GM12864 (cell line): ENCODE data around the gene KDM4B.

Source experiments
- DNase-seq: peaks from one replicate; pipeline ENCODE4 v3.0.0-alpha.2; 2011; ENCODE audit warnings: low read depth
- H3K4me3 ChIP-seq: 2 replicates; pipeline ENCODE4 v1.5.1; 2011; ENCODE audit warnings: mild to moderate bottlenecking, low read depth, low read length, control low read depth
- TF ChIP-seq, protein P1 (sequence below): IDR thresholded peaks from 2 replicates; pipeline ENCODE4 v1.5.1; 2011; ENCODE audit warnings: low read depth, mild to moderate bottlenecking, moderate library complexity, low read length, control low read depth, inconsistent platforms; ENCODE audit errors: missing control alignments

KDM4B gene

DNA sequence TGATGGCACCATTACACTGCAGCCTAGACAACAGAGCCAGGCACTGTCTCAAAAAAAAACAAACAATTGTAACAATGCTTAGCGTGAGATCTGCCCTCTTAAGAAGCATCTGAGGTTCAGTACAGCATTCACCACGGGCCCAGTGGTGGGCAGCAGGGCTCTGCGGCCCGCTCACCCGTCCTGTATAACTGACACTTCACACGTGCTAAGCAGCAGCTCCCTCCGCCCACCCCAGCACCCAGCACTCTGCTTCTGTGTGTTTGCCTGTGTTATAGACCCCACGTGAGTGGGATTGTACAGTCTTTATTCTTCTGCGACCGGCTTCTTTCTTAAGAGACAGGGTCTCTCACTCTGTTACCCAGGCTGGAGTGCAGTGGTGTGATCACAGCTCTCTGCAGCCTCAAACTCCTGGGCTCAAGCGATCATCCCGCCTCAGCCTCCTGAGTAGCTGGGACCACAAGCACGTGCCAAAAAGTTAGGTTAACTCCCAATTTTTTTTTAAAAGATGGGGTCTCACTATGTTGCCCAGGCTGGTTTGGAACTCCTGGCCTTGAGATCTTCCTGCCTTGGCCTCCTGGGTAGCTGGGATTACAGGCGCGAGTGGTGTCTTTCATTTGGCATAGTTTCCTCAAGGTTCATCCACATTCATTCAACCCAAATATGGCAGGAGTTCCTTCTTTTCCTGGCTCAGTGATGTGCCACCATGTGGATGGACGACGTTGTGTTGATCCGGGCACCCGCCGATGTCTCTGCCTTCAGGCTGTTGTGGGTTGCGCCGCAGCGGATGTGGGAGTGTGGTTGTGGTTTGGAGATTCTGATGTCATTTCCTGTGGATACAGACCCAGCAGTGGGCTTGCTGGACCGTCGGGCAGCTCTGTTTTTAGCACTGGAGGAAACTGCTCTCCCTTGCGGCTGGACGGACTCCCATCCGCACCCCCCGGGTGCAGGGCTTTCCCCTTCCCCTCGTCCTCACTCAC is 170.0 kb downstream of the KDM4B start:
- DNase-seq = peak; percentile 62
- TF ChIP-seq, protein P1, sequence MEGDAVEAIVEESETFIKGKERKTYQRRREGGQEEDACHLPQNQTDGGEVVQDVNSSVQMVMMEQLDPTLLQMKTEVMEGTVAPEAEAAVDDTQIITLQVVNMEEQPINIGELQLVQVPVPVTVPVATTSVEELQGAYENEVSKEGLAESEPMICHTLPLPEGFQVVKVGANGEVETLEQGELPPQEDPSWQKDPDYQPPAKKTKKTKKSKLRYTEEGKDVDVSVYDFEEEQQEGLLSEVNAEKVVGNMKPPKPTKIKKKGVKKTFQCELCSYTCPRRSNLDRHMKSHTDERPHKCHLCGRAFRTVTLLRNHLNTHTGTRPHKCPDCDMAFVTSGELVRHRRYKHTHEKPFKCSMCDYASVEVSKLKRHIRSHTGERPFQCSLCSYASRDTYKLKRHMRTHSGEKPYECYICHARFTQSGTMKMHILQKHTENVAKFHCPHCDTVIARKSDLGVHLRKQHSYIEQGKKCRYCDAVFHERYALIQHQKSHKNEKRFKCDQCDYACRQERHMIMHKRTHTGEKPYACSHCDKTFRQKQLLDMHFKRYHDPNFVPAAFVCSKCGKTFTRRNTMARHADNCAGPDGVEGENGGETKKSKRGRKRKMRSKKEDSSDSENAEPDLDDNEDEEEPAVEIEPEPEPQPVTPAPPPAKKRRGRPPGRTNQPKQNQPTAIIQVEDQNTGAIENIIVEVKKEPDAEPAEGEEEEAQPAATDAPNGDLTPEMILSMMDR = no peak
- H3K4me3 ChIP-seq = no peak overlapping the region

DNA sequence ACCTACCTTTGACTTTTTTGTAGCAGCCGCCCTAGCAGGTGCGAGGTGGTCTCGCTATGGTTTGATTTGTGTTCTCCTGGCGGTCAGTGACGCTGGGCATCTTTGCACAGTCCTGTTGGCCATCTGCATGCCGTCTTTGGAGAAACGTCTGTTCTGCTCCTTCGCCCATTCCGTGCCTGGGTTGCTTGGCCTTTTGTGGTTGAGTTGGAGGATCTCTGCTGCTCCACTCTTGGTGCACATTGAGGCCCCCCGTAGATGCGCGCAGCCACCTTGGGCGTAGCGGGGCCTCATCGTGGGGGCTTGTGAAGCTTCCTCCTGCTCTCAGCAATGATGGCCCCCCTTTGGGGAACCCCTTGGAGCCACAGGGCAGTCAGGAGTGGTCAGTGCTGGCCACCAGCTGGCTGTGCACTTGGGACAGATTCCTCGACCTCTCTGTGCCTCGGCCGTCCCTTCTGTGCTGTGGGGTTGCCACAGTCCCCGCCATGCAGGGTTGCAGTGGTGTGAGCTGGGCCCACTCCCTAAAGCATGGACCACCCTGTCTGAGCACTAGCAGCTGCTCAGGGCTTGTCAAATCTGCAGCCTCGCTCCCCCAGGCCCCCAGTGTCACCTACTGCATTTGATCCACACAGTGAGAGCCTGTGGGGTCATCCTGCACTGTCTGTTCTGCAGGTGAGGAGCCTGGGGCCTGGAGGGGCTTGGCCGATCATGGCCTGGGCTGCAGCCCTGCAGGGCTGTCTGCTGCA is 170.8 kb downstream of the KDM4B start:
- no peak overlapping the region for H3K4me3 ChIP-seq
- TF ChIP-seq, protein P1 = no peak
- DNase-seq = no peak

DNA sequence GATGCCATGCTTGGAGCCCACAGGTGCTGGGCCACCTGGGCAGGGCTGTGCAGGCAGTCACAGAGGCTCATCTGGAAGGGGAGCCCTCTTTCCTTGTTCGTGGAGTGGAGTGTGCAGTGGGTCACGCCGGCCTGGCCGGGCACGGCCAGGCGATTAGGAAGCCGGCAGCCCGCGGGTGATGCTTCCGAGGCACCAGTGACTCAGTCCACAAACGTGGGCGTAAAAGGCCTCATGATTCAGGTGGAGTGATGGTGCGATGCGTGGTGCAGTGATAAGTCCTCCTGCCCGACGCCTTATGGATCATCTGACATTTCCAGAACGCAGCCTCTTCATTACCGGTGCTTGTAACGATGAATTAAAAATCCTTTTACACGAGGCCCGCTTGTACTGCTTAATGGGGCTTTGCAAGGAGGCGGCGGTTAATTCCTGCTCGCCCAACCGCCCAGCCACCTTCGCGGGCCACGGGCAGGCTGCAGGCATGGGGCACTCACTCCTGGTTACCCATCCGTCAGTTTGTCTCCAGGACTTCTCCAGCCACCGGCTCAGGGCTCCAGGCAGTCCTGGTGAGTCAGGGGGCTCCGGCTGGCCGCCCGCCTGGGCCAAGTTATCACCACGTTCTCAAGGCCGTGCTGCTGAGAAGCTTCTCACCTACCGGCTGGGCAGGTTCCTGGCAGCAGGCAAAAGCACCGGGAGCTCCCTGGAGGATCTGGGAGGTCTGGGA is 172.4 kb downstream of the KDM4B start:
- TF ChIP-seq, protein P1 = no peak
- H3K4me3 ChIP-seq = no peak overlapping the region
- DNase-seq = no peak

DNA sequence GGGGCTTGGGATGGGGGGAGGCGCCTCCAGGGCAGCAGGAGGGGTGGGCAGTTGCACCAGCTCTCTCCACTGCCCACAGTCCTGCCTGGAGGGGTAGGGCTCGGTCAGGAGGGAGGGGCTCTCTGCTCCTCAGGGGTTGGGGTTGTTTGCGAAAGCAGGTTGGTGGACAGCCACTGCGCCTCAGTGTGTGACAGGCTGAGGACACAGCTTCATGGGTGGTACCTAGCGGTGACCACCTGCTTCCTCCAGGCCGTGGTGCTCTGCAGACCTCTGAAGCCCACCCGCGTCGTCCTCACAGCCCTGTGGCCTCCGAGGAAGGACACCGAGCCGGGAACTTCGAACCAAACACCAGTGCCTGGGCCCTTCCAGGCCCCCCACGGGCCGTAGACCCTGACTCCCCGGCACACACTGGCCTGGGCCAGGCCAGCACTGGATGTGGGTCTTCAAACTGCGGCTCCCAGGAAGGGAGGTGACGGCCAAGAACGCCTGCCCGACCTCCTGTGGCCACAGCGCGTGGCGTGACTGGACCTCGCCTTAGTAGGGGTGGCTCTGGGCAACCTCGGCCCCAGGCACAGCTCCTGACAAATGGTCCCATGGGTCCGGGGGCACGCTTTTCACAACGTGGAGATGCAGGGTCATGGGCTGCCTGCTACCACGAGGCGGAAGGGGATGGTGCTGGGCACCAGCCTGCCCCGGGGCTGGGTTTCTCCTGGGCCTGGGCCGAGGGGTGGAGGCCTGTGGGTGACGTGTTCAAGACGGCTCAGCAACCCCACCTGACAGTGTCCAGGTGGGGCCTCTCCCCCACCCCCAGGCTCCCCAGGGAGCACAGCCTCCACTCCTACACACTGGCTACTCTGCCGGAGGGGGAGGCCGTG is 173.2 kb downstream of the KDM4B start:
- TF ChIP-seq, protein P1 = no peak
- DNase-seq = no peak
- no peak overlapping the region for H3K4me3 ChIP-seq

DNA sequence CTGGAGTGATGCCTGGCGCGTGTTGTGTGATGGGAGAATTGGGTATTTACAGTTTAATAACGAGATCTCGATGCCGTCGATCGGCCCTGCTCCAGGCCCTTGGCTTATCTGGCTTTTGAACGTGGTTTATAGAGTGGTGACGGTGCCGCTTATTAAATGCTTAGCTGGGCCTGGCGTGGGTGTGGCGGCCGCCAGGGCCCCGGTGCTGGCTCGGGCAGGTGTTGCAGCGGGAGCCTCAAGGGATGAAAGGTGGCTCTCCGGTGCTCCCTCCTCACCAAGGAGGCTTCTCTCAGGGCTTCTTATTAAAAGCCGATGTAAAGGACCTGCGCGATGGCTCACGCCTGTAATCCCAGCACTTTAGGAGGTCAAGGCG is 173.8 kb downstream of the KDM4B start:
- no peak for DNase-seq
- TF ChIP-seq, protein P1 = no peak

More for the DNA sequence above, 173.8 kb downstream of the KDM4B start:
- H3K4me3 ChIP-seq = no peak overlapping the region
